Hepatocyte (in vitro differentiated cells): Measurements from ENCODE around the gene HS3ST5.

Source experiments
- CTCF ChIP-seq: fragments of 200-600 bp; sonication (generic); IDR thresholded peaks from 2 replicates; pipeline ENCODE4 v1.5.1; 2016; ENCODE audit warnings: antibody characterized with exemption, mild to moderate bottlenecking; ENCODE audit not compliant: poor library complexity
- EZH2 ChIP-seq: fragments of 200-600 bp; sonication (generic); IDR thresholded peaks from 2 replicates; pipeline ENCODE4 v1.6.1; 2016; ENCODE audit warnings: antibody characterized with exemption, mild to moderate bottlenecking, borderline replicate concordance
- EZH2phosphoT487 ChIP-seq: fragments of 200-600 bp; sonication (generic); IDR thresholded peaks from one replicate; pipeline ENCODE4 v1.6.1; 2018; ENCODE audit warnings: antibody characterized with exemption, mild to moderate bottlenecking, low read depth, moderate library complexity; ENCODE audit not compliant: unreplicated experiment, severe bottlenecking

GRCh38 chr6:114030767-114031166 is 312.1 kb downstream of the HS3ST5 start:
- TF ChIP-seq CTCF (no peak), EZH2 (no peak), EZH2phosphoT487 (peak; percentile 59)
